ENCODE measurements around the gene PRSS56. TPM values are rescaled to one million over a fixed set of nuclear protein-coding genes. Genes with fewer than 3 reads are reported as not detected.
A peak's percentile ranks its signal among the peaks of the same experiment; 100 is the strongest.

PRSS56 gene
- total RNA-seq, 1 donor: not detected

DNA sequence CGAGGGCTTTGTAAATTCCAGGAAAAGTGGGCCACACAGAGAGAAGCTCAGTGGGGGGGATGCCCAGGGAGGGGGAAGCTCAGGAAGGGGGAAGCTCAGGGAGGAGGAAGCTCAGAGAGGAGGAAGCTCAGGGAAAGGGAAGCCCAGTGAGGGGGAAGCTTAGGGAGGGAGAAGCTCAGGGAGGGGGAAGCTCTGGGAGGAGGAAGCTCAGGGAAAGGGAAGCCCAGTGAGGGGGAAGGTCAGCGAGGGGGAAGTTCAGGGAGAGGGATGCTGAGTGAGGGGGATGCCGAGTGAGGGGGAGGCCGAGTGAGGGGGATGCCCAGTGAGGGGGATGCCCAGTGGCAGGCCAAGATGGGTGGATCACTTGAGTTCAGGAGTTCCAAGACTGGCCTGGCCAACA lies 18.5 kb downstream of the PRSS56 start:
- Histone ChIP-seq H3K9me3 (ENCODE audit: low read depth, low read length) (peaks cover 5% of the 10 kb centered on the region), H3K79me2 (ENCODE audit: insufficient read depth, low read length) (no peaks in the 10 kb centered on the region), H3K4me2 (ENCODE audit: insufficient read depth, low read length) (no peak overlapping the region), H2AFZ (ENCODE audit: low read length) (no peak overlapping the region), H3K4me3 (ENCODE audit: insufficient read depth, low read length) (no peak overlapping the region), H3K27ac (ENCODE audit: low read depth, low read length) (no peak overlapping the region), H3K4me1 (ENCODE audit: insufficient read depth, low read length) (no peaks in the 10 kb centered on the region), H4K20me1 (ENCODE audit: insufficient read depth, low read length) (no peaks in the 10 kb centered on the region), H3K27me3 (ENCODE audit: insufficient read depth, low read length) (peaks cover 16% of the 10 kb centered on the region), H3K36me3 (ENCODE audit: insufficient read depth, low read length) (no peaks in the 10 kb centered on the region)
- peak; percentile 30 for DNase-seq (ENCODE audit: insufficient read length, low spot score, missing footprints)
- TF ChIP-seq, protein P1, sequence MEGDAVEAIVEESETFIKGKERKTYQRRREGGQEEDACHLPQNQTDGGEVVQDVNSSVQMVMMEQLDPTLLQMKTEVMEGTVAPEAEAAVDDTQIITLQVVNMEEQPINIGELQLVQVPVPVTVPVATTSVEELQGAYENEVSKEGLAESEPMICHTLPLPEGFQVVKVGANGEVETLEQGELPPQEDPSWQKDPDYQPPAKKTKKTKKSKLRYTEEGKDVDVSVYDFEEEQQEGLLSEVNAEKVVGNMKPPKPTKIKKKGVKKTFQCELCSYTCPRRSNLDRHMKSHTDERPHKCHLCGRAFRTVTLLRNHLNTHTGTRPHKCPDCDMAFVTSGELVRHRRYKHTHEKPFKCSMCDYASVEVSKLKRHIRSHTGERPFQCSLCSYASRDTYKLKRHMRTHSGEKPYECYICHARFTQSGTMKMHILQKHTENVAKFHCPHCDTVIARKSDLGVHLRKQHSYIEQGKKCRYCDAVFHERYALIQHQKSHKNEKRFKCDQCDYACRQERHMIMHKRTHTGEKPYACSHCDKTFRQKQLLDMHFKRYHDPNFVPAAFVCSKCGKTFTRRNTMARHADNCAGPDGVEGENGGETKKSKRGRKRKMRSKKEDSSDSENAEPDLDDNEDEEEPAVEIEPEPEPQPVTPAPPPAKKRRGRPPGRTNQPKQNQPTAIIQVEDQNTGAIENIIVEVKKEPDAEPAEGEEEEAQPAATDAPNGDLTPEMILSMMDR (IDR thresholded peaks at IDR 0.05; ENCODE audit: extremely low read depth, low read depth, low read length): no peak

DNA sequence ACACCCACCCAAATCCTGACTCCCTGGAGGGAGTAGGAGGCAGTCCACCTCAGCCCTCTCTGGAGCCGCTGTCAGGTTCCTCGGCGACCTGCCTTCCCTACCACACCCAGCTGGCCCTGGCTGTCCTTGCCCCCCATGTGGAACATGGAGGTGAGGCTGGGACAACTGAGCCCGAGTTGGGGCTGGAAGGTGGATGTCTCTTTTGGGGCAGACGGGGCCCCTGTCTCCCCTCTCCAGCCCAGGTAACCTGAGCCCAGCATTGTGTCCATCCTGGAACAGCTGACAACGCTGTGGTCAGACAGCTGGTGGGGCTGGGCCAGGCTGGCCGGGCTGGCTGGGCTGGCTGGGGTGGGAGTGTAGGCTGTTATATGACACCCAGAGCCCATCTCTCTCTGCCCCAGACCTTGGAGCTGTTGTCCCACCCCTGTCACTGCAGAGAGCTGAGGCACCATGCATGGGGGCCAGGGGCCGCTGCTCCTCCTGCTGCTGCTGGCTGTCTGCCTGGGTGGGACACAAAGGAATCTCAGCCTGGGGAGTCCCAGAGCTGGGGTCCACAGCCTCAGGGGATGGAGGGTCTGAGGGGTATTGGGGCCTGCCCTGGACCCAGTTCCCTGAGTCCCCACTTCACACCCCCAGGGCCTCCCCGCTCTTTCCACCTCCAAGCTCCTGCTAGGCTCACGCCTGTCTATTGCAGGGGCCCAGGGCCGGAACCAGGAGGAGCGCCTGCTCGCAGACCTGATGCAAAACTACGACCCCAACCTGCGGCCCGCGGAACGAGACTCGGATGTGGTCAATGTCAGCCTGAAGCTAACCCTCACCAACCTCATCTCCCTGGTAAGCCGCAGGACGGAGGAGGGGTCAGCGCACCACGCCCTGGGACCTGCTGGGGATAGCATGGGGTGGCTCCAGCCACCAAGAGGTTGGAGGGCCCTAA lies 19.4 kb downstream of the PRSS56 start, which contains the start of gene CHRNG:
Gene CHRNG (plus strand): TSS at position 395 of the 934 bp plus-strand sequence. CDS start 56 bp downstream, at position 451.
- H3K79me2 ChIP-seq (ENCODE audit: insufficient read depth, low read length): no peaks in the 10 kb centered on the region
- TF ChIP-seq, protein P1 (IDR thresholded peaks at IDR 0.05; ENCODE audit: extremely low read depth, low read depth, low read length): no peak
- no peak within 1 kb of the TSS for H2AFZ ChIP-seq (ENCODE audit: low read length)
- no peak within 1 kb of the TSS for H3K4me2 ChIP-seq (ENCODE audit: insufficient read depth, low read length)
- H4K20me1 ChIP-seq (ENCODE audit: insufficient read depth, low read length): peaks cover 3% of the 10 kb centered on the region
- no peak within 1 kb of the TSS for H3K4me3 ChIP-seq (ENCODE audit: insufficient read depth, low read length)
- DNase-seq (ENCODE audit: insufficient read length, low spot score, missing footprints): peak; percentile 68
- H3K27ac ChIP-seq (ENCODE audit: low read depth, low read length): no peak within 1 kb of the TSS
- H3K9me3 ChIP-seq (ENCODE audit: low read depth, low read length): peaks cover 5% of the 10 kb centered on the region
- peaks cover 16% of the 10 kb centered on the region for H3K27me3 ChIP-seq (ENCODE audit: insufficient read depth, low read length)
- no peaks in the 10 kb centered on the region for H3K36me3 ChIP-seq (ENCODE audit: insufficient read depth, low read length)
- no peaks in the 10 kb centered on the region for H3K4me1 ChIP-seq (ENCODE audit: insufficient read depth, low read length)

DNA sequence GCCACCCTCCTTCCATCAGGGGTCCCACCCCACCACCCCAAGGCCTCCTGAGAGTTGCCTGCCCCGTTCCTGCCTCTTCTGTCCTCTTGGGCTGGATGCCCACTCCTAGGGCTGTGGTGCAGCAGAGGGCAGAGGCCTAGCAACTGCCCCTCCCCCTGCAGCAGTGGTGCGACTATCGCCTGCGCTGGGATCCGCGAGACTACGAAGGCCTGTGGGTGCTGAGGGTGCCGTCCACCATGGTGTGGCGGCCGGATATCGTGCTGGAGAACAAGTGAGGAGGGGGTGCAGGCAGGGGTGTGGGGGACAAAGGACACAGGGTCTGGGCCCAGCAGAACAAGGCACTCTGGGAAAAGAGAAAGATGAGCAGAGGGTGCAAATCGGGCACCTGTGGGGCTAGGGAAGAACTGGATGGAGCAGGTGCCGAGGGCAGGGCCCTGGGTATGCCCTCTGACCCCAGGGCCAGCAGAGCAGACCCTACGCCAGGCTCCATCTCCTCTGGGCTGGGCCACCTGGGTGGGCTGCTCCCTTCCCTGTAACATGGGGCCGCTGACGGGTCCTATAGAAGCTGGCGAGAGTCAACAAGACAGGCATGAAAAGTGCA lies 20.4 kb downstream of the PRSS56 start:
- no peak overlapping the region for H3K27ac ChIP-seq (ENCODE audit: low read depth, low read length)
- no peak overlapping the region for H3K4me2 ChIP-seq (ENCODE audit: insufficient read depth, low read length)
- TF ChIP-seq, protein P1 (IDR thresholded peaks at IDR 0.05; ENCODE audit: extremely low read depth, low read depth, low read length): no peak
- H3K27me3 ChIP-seq (ENCODE audit: insufficient read depth, low read length): peaks cover 16% of the 10 kb centered on the region
- no peaks in the 10 kb centered on the region for H3K79me2 ChIP-seq (ENCODE audit: insufficient read depth, low read length)
- H2AFZ ChIP-seq (ENCODE audit: low read length): no peak overlapping the region
- DNase-seq (ENCODE audit: insufficient read length, low spot score, missing footprints): peak; percentile 55
- H3K4me3 ChIP-seq (ENCODE audit: insufficient read depth, low read length): no peak overlapping the region
- H4K20me1 ChIP-seq (ENCODE audit: insufficient read depth, low read length): peaks cover 3% of the 10 kb centered on the region
- H3K36me3 ChIP-seq (ENCODE audit: insufficient read depth, low read length): no peaks in the 10 kb centered on the region
- no peaks in the 10 kb centered on the region for H3K4me1 ChIP-seq (ENCODE audit: insufficient read depth, low read length)
- peaks cover 5% of the 10 kb centered on the region for H3K9me3 ChIP-seq (ENCODE audit: low read depth, low read length)
